SW480 (cell line): Measurements from ENCODE around the gene APC.
"Not testable (repeated sequence)": the region's sequence is repeated elsewhere in the genome, so short reads cannot be mapped to it uniquely, and the experiment has no call there.

Source experiments
- DNase-seq: peaks from one replicate; pipeline ENCODE4 v3.0.0-alpha.2; 2016; ENCODE audit warnings: low spot score

The APC gene

DNA sequence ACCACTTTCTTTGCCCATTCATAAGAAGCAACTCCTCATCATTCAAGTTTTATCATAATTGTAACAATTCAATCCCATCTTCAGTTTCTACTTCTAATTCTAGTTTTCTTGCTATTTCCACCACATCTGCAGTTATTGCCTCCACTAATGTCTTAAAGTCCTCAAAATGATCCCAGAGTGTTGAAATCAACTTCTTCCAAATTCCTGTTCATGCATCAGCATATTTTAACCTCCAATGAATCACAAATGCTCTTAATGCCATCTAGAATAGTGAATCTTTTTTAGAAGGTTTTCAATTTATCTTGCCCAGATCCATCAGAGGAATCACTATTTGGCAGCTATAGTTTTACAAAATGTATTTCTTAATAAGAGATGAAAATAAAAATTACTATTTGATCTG is 120.2 kb downstream of the APC start:
- DNase-seq = no peak

DNA sequence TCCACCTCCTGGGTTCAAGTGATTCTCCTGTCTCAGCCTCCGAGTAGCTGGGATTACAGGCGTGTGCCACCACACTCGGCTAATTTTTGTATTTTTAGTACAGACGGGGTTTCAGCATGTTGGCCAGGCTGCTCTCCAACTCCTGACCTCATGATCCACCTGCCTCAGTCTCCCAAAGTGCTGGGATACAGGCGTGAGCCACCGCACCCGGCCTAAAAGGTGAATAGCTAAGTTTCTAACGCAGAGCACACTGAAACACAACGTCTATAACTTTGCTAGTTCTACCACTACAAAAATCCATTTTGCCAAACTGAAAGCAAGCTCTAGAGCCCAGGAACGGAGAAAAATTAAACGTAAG is 122.9 kb downstream of the APC start:
- not testable (repeated sequence) for DNase-seq

GRCh38 chr5:112860929-112861637 is 123.4 kb downstream of the APC start, which contains the start of gene SRP19:
SRP19 (plus strand) TSS chr5:112861287; CDS start chr5:112861377, 90 bp downstream.
- peak; percentile 98 for DNase-seq

DNA sequence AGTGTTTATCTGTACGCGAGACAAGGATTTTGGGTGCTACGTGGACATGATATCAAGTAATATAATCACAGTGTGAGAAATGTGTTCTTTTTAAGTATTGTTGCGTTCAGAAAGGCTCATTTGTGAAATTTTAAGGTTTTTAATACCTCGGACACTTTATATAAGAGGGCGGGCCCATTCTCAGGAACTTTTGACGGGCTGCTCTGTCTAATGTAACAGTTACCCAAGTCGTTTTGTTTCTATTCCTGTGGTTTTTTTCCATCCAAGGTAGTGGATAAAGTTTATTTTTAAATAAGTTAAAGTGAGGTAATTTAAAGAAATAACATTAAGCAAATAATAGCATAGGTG is 123.9 kb downstream of the APC start:
- no peak for DNase-seq

GRCh38 chr5:112862085-112862484 is 124.4 kb downstream of the APC start:
- DNase-seq = no peak

GRCh38 chr5:112863549-112863948 is 125.9 kb downstream of the APC start:
- no peak for DNase-seq

GRCh38 chr5:112865128-112865527 is 127.4 kb downstream of the APC start:
- no peak for DNase-seq

- no peak for DNase-seq
Measured at GRCh38 chr5:112866739-112867138, 129.1 kb downstream of the APC start.

GRCh38 chr5:112867411-112867810 is 129.7 kb downstream of the APC start:
- no peak for DNase-seq

DNA sequence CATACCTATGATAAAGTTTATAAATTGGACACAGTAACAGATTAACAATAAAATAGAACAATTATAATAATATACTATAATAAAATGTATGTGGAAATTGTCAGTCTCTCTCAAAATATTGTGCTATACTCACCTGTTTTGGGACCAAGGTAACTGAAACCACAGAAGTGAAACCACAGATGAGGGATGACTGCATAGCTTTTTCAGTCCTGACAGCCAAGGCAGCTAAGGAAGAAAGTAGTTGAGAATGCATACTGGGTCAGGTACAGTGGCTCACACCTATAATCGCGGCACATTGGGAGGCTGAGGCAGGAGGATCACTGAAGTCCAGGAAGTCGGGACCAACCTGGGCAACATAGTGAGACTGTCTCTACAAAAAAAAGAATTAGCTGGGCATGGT is 132.3 kb downstream of the APC start:
- no peak for DNase-seq

DNA sequence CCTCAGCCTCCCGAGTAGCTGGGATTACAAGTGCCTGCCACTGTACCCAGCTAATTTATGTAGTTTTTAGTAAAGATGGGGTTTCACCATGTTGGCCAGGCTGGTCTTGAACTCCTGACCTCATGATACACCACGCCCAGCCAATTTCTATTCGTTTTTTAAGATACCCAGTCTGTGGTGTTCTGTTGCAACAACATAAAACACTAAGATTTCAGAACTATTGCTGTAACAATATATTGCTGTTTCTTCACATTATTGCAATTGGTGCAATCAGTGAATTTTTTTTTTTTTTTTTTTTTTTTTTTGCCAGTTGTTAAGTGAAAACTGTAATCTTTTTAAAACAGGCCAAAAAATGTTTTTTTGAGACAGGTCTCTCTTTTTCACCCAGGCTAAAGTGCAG is 133.3 kb downstream of the APC start:
- DNase-seq = no peak

- no peak for DNase-seq
Measured at GRCh38 chr5:112876362-112876761, 138.7 kb downstream of the APC start.

- no peak for DNase-seq
Measured at GRCh38 chr5:112878101-112878500, 140.4 kb downstream of the APC start.

GRCh38 chr5:112878760-112879159 is 141.1 kb downstream of the APC start:
- peak; percentile 79 for DNase-seq

GRCh38 chr5:112880219-112880964 is 142.7 kb downstream of the APC start:
- no peak for DNase-seq

DNA sequence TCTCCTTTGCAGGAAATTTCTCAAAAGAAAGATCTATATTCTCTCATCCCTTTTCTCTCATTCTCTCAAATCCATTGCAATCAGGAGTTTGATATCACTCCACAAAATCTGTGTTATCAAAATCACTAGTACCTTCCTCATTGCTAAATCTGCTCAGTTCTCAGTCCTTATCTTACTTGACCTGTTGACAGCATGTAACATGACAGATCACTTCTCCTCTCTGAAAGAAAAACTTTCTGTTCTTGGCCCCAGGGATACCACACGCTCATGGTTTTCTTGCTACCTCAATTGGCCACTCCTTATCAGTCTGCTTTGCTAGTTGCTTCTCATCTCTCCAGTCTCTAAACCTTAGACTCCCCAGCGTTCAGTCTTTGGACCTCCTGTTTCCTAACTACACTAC is 145.5 kb downstream of the APC start:
- no peak for DNase-seq

DNA sequence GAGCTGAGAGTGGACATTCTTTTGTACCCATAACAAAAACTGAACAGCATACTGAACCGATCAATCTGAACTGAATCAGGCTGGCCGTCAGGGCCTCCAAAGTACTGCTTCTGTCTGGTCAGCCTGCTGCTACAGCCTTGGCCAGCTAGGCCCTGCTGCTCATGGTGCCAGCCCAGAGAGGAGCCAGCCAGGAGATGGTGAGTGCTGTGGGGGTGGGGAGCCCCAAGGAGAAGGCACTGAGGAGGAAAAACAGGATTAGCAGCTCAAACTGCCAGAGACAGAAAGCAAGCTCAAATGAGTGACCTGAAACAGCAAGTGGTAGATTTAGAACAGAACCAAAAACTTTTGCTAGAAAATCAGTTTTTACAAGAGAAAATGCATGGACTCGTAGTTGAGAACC is 147.3 kb downstream of the APC start:
- DNase-seq = no peak

- DNase-seq = no peak
Measured at GRCh38 chr5:112886975-112887374, 149.3 kb downstream of the APC start.

GRCh38 chr5:112892066-112892465 is 154.4 kb downstream of the APC start:
- DNase-seq = not testable (repeated sequence)

- no peak for DNase-seq
Measured at GRCh38 chr5:112892776-112893175, 155.1 kb downstream of the APC start.

GRCh38 chr5:112895682-112896081 is 158.0 kb downstream of the APC start:
- DNase-seq = no peak
